GM18858 (cell line): Measurements from ENCODE around the gene CAMK2D.

Experiments
- ATAC-seq: cut with Tn5 transposase; IDR thresholded peaks from one replicate; pipeline ENCODE4 v1.9.1; 2021; ENCODE audit not compliant: unreplicated experiment

Gene CAMK2D

DNA sequence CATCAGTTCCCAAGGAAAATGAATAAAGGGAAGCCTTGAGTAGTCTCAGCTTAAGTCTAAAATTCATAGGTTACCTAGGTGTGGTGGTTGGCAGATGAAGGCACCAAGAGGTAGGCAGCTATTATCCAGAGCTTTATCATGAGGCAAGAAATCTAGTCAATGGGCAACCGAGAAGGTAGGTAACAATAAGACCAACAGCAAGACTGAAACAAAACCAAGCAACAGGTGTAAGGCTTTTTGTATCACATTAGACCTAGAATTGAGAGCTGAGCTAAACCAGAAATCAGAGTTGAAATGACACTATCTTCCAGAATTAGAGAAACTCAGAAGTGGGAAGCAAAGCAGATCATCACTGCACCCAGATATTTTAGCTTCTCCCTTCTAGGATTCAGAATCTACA, 117.1 kb downstream of the CAMK2D start:
- no peak for ATAC-seq

DNA sequence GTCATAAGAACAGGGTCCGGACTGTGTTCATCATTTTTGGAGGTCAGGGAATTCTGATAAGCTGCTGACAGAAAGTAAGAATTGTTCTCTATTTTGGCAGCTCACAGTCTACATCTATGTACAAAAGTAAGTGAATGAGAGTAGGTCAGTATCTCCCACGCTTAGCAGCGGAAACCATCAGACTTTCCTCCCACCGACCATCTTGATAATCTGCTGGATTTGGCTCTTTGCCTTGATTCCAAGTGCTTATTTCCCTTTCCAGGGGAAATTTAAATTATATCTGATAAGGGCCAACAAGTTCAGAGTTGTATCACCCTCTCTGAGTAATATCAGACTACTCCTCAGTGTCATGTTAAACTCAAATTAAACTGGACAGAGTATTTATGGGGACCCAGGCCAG, 118.0 kb downstream of the CAMK2D start:
- ATAC-seq, result no peak

DNA sequence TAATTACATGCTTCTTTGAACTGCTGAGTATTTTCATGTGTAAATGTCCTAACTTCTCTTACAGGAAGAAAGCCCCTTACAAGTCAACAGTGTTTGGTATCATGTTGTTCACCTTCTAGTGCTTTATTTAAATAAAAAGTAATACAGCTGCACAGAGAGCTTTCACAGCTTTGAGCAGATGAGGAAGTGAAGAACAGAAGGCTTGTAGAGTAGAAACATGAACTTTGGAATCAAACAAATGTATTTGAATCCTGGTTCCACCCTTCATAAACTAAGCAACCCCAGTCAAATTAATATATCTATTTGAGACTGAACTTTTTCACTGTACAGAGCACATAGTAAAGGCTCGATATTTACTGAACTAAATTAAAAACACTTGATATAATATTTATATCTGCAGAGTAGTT, 120.5 kb downstream of the CAMK2D start:
- peak; percentile 66 for ATAC-seq

DNA sequence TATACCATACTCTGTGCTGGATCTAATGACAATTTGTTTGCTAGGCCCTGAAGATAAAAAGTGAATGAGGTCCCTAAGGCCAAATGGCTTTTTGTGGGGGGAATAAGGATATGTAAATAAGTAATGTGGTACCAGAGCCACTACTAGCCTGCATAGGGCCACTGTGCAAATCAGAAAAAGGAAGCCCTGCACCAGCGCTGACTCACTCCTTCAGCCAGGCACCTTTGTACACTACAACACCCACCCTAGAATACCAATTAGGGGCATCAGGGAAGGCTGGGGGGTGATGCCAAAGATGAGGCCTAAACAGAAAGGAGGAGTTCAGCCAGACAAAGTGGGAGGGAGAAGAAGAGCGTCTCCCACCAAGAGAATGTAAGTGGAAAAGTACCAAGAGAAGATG, 122.2 kb downstream of the CAMK2D start:
- no peak for ATAC-seq

DNA sequence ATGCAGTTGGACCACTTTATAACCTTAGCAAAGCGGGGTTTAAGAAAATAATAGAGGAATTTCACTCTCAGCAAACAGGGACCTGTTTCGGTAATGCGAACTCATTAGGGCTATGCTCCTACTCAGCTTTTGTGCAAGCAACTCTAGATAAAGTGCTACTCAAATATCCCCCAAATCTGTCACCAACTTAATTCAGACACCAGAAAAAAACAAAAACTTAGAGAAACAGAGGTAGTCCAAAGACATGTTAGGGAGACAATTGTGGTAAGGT, 123.0 kb downstream of the CAMK2D start:
- no peak for ATAC-seq

DNA sequence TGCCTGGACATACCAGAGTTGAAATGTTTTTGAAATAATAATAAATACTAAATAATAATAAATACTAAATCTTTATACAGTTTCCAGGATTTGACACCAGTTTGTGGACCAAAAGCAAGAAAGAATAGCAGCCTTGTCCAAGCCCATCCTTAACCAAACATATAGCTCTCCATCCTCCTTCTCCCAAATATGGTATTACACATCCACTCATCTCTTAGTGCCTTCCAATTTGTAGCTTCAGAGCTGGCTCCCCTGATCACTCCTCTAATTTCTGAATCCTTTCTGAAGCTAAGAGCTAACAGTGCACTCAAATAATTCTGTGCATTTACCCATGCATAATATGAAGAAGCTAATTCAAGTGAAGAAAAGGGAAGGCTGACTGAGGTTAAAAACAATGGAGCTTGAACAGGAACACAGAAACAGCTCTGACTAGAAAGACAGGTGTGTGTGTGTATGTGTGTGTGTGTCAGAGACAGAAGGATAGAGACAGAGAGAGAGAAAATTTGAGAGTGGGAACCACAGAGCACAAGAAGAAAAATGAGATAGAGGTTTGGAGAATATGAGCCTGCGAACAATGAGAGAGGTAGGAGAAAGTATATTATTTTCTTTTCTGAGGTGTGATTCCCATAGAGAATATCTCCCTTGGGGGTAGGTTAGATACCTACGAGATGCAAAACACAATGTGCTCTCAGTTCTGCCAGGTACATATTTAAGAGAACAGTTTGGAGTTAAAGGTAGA, 123.5 kb downstream of the CAMK2D start:
- no peak for ATAC-seq

DNA sequence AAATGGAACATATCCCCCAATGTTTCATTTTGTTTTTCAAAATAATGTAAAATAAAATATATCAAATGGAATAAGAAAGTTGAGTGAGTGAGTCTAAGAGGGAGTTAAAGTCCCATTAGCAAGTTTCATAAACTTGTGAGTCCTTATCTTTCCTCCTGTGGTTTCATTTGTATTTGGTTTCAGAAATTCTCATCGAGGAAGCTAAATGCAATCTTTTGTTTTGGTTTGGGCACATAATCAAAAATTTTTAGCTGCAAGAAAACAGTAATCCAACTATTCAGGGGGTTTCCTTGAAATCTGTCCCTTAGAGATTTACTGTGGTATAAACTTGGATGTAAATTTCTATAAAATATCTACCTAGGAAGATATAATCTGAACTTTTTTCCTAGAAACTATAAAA, 124.2 kb downstream of the CAMK2D start:
- no peak for ATAC-seq

DNA sequence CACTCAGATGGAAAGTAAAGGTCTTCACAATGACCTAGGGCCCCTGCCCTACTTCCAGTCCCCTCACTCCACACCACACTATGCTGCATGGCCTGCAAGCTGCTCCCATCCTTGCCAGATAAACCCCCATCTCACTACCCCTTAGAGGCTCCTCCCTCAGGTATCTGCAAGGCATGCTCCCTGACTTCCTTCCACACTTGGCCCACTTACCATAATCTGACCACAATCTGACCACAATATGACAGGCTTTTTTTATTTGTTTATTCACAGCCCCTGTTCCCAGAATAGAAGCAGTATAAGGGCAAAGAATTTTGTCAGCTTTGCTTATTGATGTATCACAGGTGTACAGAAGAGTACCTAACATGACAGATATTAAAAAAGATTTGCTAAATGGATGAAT, 124.7 kb downstream of the CAMK2D start:
- ATAC-seq, result no peak

DNA sequence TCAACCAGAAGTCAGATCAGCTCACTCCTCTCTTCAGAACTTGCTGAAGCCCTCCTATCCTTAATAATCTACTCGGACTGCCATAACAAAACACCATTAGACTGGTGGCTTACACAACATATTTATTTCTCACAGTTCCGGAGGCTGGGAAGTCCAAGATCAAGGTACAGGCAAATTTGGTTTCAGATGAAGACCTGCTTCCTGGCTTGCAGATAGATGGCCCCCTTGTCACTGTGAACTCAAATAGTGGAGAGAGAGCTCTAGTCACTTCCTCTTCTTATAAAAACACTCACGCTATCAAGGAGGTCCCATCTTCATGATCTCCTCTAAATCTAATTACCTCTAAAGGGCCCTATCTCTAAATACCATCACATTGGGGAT, 125.1 kb downstream of the CAMK2D start:
- ATAC-seq, result peak; percentile 30

DNA sequence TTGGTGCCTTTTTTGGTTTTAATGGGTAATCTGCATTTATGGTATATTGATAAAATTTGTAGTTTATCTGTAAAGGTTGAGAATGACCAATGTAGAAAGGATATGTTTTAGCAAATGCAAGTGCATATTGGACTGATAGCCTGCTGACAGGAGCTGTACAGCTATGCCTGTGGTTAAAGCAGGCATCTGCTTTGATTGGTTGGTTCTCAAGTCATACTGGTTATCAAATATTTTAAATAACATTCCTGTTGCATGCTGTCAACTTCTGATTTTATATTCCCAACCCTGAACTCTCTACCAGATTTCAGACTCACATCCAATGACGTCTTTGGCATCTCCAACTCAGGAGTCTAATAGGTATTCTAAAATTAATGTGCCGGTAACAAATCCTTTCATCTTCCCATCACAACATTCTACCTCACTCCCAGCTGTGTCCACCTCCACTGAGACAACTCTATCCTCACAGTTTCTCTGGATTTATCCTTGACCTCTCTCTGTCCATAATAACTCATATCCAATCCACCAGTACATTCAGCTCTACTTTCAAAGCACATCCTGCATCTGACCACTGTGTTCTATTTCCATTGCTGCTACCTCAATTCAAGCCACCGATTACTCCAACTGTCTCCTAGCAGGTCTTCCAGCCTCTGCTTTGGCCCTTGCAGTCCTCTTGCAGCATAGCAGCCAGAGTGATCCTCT, 125.7 kb downstream of the CAMK2D start:
- no peak for ATAC-seq

DNA sequence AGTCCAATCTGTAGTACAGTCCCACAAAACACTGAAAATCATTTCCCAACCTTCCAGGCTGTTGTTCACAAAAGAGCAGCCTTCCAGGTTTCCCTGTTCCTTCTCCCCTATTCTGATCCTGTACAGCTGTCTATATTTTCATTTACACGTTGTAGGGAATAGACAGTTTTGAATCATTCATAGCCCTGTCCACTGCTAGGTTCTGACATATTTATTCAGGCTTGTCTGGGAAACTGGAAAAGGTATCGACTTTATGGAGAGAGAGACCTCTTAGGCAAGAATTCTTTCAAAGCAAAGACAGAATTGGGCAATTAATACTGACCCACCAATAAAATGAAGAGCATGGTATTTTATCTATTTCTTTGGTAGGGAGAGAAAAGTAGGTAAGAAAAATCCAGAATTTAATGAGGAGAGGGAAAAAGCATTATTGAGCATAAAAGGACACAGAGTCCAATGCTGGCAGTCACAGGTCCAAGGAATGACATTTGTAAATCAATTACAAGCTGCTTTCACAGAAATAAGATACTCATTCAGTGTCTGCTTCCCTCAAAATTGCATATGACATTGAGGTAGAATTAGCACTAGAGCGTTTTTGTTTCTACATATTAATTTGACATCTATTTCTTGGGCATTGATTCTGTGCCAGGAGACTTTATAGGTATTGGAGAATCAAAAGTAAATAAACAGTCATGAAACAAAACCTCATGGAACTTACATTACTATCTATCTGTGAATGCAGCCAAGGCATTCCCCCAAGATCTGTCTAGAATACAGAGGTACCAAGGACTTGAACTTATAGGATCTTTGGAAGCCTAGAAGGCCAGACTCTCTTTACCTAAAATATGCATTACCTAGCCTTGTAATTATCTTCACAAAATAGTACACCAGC, 127.2 kb downstream of the CAMK2D start:
- ATAC-seq, result no peak

DNA sequence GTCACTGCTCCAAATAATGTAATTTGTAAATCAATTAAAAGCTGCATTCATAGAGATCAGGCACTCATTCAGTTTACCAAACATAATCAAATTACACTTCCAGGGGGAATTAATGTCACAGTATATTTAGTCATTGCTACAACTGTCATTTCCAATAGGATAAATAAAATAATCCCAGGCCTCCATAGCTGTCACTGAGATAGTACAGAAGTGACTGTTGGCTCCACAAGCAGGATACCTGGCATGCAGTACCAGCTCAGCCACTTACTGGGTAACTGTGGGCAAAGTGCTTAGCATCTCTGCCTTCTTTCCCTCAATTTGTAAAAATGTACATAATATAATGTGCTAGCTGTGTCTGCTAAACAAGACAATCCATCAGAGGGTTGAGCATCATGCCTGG, 128.1 kb downstream of the CAMK2D start:
- ATAC-seq, result no peak

DNA sequence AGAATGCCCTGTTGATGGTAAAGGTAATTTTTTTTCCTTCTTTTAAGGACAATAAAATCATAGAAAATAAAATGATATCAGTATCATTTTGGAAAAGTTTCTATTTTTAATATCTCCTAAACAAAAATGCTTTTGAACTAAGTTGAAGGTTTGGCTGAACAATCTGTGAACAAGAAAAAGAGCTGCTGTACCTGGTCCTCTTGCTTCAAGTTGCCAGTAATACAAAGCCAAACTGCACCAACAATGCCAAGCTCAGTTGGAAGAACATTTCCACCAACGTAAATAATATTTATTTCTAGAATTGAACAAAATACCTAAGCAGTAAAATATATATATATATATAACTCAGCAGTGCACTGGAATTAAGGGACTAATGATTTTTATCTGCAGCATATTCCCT, 132.8 kb downstream of the CAMK2D start:
- no peak for ATAC-seq

DNA sequence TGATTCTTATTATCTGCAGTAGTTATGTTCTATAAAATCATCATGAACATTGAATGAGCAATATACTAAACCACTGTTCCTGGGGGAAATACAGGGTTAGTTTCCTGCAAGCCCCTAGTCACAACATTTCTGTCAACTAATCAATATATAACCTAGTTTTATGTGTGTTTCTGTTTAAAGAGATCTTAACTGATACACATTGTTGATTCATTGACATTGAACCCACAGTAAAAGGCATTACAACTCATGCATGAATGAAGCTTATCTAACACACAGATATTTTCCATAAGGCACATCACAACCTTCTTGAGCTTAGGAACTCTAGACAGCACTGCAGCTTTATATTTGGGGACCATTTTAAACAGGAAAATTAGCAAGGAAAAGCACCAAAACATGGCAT, 134.2 kb downstream of the CAMK2D start:
- ATAC-seq, result no peak

DNA sequence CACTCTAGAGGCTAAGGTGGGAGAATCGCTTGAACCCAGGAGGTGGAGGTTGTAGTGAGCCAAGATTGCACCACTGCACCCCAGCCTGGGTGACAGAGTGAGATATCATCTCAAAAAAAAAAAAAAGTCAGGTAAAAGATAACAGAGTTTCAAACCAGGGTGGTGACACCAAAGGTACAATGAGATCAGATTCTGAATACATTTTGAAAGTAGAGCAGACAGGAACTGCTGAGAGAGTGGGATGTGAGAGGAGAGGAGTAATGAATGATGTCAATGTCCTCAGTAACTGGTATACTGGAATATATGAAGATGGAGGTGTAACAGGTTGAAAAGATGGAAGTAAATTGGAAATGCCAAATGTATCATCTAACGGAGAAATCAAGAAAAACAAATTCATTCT, 135.6 kb downstream of the CAMK2D start:
- ATAC-seq, result no peak

DNA sequence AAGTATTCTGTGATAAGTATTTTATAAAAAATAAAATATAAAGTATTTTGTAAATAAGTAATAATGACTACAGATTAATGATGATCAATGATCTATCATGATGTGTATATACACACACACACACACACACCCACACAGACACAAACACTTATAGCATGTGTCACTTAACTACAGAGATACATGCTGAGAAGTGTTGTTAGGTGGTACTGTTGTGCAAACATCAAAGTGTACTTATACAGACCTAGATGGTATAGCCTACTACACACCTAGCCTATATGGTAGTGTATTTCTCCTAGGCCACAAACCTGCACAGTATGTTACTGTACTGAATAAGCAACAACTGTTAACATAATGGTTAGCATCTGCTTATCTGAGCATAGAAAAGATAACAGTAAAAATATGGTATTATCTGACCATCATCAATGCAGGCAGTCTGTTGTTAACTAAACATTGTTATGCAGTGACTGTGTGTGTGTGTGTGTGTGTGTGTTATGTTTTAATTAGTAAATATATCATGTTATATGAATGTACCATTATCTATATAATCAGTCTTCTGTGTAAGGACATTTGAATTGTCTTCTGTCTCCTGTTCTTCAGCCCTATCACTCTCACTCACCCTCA, 138.2 kb downstream of the CAMK2D start:
- no peak for ATAC-seq

DNA sequence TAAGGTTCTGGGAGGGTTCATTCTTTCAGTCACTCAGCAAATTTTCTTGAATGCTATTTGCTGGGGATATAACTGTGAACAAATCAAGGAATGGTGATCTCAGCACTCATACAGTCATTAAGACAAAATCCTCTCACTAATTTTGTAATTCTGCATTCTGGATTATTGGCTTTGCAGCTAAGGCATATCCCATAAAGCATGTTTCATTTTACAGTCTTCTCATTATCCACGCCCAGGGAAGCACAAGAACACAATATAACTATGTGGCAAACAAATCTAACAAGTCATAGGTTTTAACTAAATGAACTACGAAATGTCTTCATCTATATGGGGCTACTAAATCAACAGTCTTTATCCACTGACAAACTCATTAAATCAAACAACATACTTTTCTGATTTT, 139.9 kb downstream of the CAMK2D start:
- ATAC-seq, result no peak

DNA sequence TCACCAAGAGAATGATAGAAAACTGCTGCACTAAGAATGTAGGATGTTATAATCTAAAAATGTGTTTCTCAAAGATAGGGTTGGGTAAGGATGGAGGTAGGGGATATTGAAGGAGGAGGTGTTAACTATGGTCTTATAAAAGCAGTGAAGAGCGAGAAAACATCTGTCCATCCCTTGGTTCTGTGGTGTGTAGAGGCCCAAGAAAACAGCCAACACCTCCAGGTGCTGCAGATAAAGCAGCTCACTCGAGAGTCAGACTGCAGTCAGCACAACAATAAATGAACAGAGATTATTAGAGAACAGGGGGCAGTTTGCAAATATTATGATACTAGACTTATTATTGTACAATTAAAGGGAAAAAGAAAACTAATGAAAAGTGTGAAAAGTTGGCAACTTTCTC, 141.5 kb downstream of the CAMK2D start:
- no peak for ATAC-seq

DNA sequence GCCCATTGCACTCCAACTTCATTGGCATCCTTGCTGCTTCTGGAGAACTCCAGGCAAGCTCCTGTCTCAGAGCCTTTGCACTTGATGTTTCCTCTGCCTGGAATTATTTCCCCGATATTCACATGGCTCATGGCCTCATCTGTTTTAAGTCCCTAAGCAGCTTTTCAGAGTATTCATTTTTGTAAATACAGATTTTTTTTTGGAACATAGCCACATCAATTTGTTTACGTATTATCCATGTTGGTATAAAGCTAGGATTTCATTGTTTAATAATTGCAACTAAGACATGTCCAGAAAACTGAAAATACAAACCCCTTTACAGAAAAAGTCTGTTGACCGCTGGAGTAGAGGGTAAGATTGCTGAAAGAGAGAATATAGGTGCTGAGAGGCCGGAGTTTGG, 142.0 kb downstream of the CAMK2D start:
- no peak for ATAC-seq

DNA sequence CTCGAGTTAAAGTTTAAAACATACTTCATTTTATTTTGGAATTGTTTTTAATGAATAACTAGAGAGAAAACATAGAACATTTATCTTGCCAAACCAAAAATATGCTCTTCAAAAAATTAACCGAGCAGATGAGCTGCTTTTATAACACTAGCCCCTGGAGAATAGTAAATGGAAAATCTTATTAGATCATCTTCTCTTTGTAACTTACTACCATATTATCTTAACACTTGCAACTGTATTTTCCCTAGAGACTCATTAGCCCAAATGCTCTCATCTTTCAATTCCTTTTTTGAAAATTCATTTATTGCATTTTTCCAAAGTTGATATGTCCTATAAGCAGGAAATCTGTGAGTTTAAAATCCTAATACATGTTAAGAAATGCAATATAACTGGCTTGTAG, 143.3 kb downstream of the CAMK2D start:
- ATAC-seq, result no peak

DNA sequence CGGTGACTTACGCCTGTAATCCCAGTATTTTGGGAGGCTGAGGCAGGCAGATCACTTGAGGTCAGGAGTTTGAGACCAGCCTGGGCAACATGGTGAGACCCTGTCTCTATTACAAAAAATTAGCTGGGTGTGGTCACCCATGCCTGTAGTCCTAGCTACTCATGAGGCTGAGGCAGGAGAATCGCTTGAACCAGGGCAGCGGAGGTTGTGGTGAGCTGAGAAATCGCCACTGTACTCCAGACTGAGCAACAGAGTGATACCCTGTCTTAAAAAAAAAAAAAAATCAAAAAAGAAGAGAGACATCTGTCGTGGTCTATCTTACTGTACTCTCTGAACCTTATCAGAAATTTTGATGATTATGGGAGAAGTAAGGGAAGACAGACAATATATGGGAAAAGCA, 144.3 kb downstream of the CAMK2D start:
- no peak for ATAC-seq

DNA sequence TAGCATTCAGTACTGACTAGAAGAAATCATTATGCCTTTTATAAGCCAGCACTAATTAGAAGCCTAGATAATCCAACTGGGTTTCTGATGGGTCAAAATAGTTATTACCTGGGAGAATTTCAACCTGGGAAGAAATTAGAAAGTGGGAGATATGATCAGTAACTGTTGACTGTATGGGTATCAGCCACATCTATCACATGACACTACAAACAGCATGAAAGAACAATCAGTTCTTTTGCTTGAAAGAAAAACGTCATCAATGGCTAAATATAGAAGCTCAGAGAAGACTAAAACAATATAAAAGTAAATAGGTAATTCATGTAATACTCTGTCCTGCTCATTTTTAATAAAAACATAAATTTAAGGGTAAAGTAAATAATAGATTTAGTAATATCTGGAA, 145.1 kb downstream of the CAMK2D start:
- ATAC-seq, result no peak
